Pons (tissue), 1 donor: ENCODE measurements around the gene SDC3.
A peak's percentile ranks its signal among the peaks of the same experiment; 100 is the strongest.

Source experiments
- DNase-seq: peaks from one replicate; pipeline ENCODE4 v3.0.0-alpha.2; 2016; ENCODE audit warnings: low spot score

SDC3 gene

GRCh38 chr1:30888975-30889374 is 19.6 kb downstream of the SDC3 start:
- no peak for DNase-seq

DNA sequence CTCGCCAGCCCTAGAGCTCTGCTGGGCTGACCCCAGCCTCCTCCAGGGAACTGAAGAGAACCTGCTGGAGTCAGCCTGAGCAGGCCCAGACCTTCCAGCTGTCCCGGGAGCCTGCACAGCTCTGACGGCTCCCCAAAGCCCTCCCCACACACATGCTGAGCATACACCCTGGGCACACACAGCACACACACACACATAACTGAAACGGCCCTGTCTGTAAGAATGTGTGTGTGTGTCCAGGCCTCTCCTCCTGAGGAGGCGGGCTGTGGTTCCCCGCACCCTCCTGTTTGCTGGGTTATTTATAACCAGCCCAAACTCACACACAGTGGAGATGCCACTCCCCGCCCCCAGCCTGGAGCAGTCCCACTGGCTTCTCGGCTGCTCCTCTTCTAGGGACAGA is 20.2 kb downstream of the SDC3 start:
- no peak for DNase-seq

DNA sequence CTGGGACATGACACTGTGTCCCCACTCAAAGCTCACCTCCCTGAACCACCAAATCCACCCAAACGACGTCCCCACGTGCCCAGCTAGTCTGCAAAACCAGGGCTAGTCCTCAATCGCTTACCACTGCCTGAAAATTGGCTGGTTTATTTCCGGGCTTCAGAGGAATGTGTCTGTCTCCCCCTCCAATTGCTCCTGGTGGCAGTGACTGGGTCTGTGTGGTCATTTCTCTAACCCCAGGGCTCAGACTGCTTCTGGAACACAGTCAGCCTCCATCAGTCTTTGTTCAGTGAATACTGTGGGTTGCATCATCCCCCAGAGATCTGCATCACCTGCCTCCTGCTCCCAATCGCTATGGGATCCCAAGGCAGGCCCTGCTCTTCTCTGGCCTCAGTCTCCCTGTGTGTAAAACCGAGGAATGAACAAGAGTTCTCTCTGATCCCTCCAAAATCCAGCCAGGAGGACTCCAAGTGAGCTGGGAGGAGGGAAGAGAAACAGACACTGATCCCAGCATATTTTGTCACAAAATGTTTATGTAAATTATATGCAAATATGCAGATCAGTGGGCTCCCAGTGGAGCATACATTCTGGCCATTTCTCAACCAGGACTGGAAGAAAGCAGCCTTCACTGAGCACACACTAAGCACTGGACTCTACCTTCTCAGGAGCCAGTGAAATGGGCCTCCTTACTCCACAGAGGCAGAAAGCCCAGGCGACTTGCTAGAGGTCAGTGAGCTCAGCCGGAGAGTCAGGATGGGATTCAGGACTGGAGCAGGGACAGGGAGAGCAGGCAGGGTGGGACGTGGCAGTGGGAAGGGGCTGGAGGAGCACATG is 20.9 kb downstream of the SDC3 start:
- DNase-seq = no peak

DNA sequence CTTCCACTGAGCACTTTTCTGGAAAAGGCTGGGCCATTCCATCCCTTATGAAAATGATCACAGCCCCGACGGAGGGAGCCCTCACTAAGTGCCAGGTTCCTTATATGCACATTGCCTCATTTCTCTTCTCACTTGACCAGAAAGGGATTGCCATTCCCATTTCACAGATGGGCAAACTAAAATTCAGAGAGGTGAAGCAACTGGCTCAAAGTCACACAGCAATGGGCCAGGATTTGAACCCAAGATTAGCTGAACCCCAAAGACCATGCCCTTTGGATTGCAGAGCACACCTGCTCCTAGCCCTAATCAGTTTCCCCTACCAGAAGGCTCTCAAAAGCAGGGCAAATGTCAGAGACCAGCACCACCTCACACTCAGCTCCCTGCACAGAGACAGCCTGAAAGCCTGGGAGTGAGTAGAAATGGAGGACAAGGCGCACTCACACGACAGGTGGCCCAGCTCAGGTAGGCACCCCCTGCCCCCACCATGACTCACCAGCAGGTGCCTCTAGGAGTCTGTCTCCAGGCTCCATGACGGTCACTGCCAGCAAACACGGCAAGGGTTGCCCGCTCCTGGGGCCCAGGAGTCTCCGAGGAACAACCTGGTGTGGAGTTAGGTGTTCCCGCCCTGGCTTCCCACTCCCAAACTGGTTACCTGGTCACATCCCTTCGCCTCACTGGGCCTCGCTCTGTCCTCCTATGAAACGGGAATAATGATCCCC is 21.7 kb downstream of the SDC3 start:
- no peak for DNase-seq

DNA sequence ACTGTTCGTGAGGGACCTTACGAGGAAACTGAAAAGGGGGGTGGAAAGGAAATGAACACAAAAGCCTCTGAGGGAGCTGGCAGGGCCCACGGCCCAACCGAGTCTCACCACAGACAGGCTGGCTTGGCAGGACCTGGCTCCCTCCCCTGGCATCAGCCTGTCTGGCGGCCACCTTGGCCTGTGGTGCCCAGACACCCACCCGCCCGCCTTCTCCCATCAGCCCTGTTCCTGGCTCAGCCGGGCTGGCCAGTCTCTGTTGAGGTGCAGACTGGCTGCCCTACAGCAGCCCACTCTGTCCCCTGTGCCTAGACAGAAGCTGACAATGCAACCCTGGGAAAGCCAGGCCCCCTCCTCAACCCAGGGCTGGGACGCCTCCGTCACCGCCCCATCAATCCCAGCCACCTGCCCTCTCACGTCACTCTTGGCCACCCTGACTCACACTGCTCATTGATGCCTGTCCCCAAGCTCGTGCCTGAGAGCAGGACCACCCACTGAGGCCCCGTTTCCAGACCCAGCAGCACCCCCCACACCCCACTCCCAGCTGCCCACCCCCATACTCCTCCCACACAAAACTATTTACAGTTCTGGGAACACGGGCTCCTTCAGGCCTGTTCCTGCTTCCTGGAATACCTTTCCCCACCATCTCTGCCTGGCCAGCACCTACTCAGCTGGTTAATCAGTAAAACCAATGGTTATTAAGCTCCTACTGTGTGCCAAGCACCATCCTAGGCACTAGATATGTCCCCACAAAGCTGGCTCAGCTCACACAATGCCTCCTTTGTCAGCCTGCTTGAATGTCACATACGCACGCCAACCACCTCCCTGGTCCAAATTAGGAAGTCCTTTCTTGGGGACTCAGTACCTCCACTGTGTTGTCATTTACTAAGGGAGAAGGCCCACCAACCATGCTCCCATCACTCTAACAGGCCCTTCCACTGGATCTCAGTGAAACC is 22.7 kb downstream of the SDC3 start:
- no peak for DNase-seq

DNA sequence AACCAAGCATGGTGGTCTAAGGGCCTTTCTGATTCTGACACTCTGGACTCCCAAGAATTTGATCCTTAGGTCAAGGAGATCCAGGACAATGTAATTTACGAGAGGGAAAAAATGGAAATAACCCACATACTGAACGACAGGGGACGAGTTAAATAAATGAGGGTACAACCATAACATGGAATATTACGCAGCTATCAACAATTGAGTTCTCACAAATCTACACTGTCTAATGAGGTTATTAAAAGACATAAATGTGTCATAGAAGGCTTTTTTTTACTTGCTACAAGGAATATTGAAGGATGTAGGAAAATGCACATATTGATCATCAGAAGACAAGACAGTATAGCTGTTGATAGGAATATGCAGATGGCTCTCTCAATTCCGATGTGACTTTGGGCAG is 23.8 kb downstream of the SDC3 start:
- DNase-seq = no peak

- DNase-seq = no peak
These were observed 25.0 kb downstream of the SDC3 start for GRCh38 chr1:30883389-30884172.

DNA sequence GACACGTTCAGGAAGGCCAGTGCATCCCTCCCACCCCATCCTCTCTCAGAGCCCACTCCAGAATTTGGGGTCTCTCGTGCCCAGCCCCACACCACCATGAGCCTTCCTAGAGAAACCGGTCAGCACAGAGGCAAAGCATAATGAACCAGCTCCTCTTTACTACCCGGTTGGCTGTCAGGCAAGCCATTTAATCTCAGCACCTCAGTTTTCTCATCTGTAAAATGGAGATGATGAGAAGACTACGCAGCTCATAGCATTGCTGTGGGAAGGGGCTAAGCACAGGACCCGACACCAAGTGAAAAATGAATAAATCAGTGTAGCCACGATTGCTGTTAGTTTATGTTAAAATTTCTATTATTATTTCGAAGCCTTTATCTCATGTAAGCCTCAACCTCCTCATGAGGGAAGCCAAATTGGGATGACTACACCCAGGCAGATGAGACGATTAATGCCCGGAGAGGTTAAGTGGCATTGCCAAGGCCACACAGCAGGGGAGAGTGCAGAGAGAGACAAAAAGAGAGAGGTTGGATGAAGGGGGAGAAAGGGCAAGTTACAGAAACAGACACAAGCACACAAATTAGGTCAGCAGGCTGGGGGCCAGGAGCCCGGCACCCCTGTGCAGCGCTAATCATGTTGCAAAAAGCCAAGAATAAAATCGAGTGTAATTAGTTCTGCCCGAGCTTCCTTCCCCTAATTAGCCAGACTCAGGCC is 25.7 kb downstream of the SDC3 start:
- no peak for DNase-seq

DNA sequence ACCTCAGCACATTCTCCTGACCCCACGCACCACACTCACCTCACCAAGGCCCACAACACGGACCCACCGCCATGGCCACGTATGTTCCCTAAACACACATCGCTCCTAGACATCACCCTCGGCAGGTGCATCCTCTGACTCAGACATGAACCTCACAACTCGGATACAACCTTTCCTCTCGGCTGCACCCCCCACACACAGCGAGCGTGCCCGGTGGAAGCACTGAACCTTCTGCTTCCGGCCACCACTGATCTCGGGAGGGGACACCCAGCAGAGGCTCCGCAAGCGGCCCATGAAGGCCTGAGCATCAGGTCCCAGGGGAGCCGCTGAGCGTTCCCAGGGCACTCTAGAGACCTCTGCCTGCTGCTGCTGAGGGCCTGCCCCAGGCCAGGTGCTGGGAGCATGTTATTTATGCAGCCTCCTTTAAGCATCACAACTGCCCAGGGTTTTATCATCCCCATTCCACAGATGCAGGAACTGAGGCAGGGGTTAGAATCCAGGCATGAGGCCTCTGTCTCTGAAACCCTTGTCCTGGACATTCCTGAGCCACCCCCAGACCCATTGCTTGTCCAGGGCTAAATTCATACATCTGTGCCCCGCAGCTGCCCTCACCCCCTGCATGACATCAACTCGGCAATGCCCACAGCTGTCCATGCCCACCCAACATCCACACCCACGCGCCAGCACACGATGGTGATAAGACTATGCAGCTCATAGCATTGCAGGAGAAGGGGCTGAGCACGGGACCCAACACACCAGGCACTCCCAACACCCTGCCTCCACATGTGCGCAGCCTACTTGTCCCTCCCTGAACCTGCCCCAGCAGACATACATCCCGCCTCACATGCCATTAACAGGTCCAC is 27.0 kb downstream of the SDC3 start:
- DNase-seq = no peak

- no peak for DNase-seq
These were observed 27.8 kb downstream of the SDC3 start for GRCh38 chr1:30880678-30881318.

- no peak for DNase-seq
These were observed 28.4 kb downstream of the SDC3 start for GRCh38 chr1:30879940-30880677.

GRCh38 chr1:30879126-30879786 is 29.3 kb downstream of the SDC3 start:
- DNase-seq = no peak

GRCh38 chr1:30878559-30878958 is 30.0 kb downstream of the SDC3 start:
- no peak for DNase-seq

GRCh38 chr1:30878016-30878415 is 30.5 kb downstream of the SDC3 start:
- DNase-seq = no peak

GRCh38 chr1:30877205-30877912 is 31.2 kb downstream of the SDC3 start:
- peak; percentile 65 for DNase-seq

DNA sequence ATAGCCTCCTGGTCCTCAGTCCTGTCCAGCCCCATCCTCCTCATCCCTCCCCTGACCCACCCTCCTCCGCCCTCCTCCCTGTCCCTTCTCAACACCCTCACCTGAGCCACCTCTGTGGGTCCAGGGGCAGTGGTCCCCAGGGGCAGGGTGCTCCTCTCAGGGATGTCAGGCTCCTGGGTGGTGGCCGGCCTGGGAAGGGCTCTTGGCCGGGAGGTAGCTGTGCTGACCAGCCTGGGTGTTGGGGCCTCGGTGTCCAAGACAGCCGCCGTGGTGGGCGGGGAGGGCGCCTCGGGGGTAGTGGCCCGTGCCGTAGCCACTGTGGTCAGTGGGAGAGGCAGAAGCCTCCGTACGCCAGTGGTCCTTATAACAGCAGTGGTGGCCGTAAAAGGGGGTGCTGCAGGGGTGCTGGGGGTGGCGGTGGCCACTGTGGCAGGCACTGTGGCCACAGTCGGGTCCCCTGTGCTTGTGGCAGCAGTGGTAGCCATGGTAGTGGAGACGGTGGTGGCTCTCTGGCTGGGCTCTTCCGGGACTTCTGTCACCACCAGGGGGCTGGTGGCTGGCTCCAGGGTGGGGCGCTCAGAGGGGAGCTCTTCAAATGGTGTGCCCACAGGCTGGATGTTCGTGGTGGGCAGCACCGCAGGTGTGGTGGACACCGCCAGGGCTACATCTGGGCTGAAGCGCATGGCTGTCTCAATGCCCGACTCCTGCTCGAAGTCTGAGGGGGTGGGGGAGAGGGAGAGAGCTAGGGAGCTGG is 31.9 kb downstream of the SDC3 start:
- no peak for DNase-seq

- no peak for DNase-seq
These were observed 32.6 kb downstream of the SDC3 start for GRCh38 chr1:30875916-30876315.
